ENCODE measurements around the gene TM9SF1.

- TF ChIP-seq CTCF (conservative IDR thresholded peaks at IDR 0.05; ENCODE audit: low read depth, low read length) = no peak
- no peak for TF ChIP-seq EZH2 (IDR thresholded peaks at IDR 0.05; ENCODE audit: borderline replicate concordance, low read depth, low read length, poor library complexity, severe bottlenecking)
These were observed 15.1 kb downstream of the TM9SF1 start for GRCh38 chr14:24179961-24180796.
